NCI-H146 treated with DMSO at 0.1 percent for 48 hours (cell line): ENCODE results near the gene CBLB.
A peak's percentile ranks its signal among the peaks of the same experiment; 100 is the strongest.

Experiments
- DNase-seq: peaks from one replicate; lab custom pipeline; 2025; ENCODE audit not compliant: unreplicated experiment; lab: John Stamatoyannopoulos, UW

CBLB gene

GRCh38 chr3:105847865-105848264 is 20.9 kb downstream of the CBLB start:
- no peak for DNase-seq

GRCh38 chr3:105847452-105847851 is 21.4 kb downstream of the CBLB start:
- no peak for DNase-seq

- no peak for DNase-seq
Observed at GRCh38 chr3:105846809-105847208, 22.0 kb downstream of the CBLB start.

GRCh38 chr3:105845488-105845887 is 23.3 kb downstream of the CBLB start:
- peak; percentile 93 for DNase-seq

GRCh38 chr3:105844704-105845103 is 24.1 kb downstream of the CBLB start:
- DNase-seq, result no peak

- no peak for DNase-seq
Observed at GRCh38 chr3:105843994-105844393, 24.8 kb downstream of the CBLB start.

- DNase-seq, result no peak
Observed at GRCh38 chr3:105842943-105843342, 25.9 kb downstream of the CBLB start.

- DNase-seq, result no peak
Observed at GRCh38 chr3:105842449-105842848, 26.4 kb downstream of the CBLB start.

- no peak for DNase-seq
Observed at GRCh38 chr3:105837947-105838346, 30.9 kb downstream of the CBLB start.

GRCh38 chr3:105837143-105837740 is 31.6 kb downstream of the CBLB start:
- DNase-seq, result no peak

GRCh38 chr3:105836533-105836932 is 32.3 kb downstream of the CBLB start:
- no peak for DNase-seq

- no peak for DNase-seq
Observed at GRCh38 chr3:105835606-105836005, 33.2 kb downstream of the CBLB start.

- no peak for DNase-seq
Observed at GRCh38 chr3:105834768-105835167, 34.0 kb downstream of the CBLB start.

GRCh38 chr3:105832644-105833043 is 36.2 kb downstream of the CBLB start:
- no peak for DNase-seq

- no peak for DNase-seq
Observed at GRCh38 chr3:105830836-105831235, 38.0 kb downstream of the CBLB start.

GRCh38 chr3:105829871-105830622 is 38.8 kb downstream of the CBLB start:
- no peak for DNase-seq

- no peak for DNase-seq
Observed at GRCh38 chr3:105829229-105829628, 39.6 kb downstream of the CBLB start.

GRCh38 chr3:105828703-105829102 is 40.1 kb downstream of the CBLB start:
- no peak for DNase-seq

GRCh38 chr3:105827959-105828358 is 40.9 kb downstream of the CBLB start:
- DNase-seq, result no peak

- no peak for DNase-seq
Observed at GRCh38 chr3:105826778-105827634, 41.8 kb downstream of the CBLB start.

- no peak for DNase-seq
Observed at GRCh38 chr3:105824129-105824528, 44.7 kb downstream of the CBLB start.
